GM19324 (cell line): ENCODE data around the gene UBE2L3.

ENCODE experiments used
- ATAC-seq: cut with Tn5 transposase; IDR thresholded peaks from one replicate; pipeline ENCODE4 v1.9.1; 2021; ENCODE audit warnings: mild to moderate bottlenecking, moderate library complexity; ENCODE audit not compliant: unreplicated experiment, low FRiP score

Gene UBE2L3

DNA sequence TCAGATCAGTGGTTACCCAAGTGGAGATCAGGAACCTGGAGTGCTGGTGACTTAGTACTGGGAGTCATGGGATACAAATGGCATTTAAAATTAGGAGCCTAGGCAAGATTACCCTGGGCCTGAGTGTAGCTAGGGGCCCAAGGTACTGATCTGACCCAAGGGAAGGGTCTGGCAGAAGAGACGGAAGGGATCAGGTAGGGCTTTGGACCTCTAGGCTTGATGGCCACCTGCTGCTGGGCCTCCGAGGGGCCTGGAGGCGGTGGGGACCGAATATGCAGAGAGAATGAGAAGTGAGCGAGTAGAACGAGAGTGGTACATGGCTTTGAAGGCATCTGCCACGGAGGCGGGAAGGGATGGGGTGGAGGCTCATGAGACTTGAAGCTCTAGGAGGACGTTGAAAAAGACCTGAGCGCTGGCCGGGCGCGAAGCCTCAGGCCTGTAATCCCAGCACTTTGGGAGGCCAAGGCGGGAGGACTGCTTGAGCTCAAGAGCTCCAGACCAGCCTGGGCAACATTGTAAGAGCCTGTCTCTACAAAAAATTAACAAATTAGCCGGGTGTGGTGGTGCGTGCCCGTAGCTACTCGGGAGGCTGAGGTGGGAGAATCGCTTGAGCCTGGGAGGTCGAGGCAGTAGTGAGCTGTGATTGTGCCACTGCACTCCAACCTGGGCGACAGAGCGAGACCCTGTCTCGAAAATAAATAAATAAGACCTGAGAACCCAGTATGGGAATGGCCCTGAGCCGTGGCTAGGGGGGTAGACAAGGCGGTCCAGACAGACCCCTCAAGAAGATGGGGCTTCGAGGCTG is 97.7 kb downstream of the UBE2L3 start:
- ATAC-seq = no peak

DNA sequence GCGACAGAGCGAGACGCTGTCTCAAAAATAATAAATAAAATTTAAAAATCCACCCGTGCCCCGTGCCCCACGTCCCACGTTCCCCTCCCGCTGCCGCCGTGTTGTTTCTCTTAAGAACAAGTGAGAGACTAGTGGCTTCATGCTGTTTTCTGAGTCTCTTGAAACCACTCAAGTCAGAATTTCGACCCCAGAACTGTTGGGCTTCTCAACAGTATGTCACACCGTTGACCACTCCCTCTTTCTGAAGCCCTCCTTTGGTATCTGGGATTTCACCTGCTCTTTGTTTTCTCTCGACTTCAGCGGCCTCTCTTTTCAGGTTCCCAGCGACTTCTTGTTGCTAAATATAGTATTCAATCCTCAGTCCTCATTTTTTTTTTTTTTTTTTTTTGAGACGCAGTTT is 99.3 kb downstream of the UBE2L3 start:
- no peak for ATAC-seq

DNA sequence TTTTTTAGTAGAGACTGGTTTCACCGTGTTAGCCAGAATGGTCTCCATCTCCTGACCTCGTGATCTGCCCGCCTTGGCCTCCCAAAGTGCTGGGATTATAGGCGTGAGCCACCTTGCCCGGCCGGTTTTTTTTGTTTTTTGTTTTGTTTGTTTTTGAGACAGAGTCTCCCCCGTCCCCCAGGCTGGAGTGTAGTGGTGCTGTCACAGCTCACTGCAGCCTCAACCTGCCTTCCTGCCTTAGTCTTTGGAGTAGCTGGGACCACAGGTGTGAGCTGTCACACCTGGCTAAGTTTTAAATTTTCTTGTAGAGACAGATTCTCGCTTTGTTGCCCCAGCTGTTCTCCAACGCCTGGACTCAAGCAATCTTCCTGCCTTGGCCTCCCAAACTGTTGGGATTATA is 101.5 kb downstream of the UBE2L3 start:
- ATAC-seq = no peak

DNA sequence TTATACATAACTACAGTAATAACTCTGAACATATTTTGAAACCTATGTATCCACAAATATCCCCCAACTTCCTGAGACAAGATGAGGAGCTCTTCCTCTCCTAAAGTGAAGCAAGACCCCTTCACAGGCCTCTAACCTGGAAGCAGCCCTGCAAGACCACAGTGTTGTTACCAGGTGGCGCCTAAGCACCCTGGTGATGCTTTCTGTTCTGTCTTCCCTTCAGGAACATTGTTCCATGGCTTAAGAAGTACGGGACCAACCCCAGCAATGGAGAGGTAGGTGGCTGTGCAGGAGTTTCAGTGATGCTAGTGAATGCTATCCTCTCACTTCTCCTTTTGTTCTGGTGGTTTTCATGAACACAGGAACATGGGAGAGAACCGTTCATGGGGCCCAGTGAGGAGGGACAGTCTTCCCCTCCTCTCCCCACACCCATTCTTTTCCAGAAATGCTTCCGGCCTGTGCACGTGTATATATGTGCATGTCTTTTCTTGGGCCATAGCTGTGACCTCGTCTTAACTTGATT is 104.7 kb downstream of the UBE2L3 start:
- ATAC-seq = no peak
